HG03432 (cell line): ENCODE results near the gene ETS1.

ENCODE experiments used
- ATAC-seq: cut with Tn5 transposase; IDR thresholded peaks from one replicate; pipeline ENCODE4 v1.9.1; 2021; ENCODE audit warnings: mild to moderate bottlenecking, moderate library complexity; ENCODE audit not compliant: unreplicated experiment

The ETS1 gene

DNA sequence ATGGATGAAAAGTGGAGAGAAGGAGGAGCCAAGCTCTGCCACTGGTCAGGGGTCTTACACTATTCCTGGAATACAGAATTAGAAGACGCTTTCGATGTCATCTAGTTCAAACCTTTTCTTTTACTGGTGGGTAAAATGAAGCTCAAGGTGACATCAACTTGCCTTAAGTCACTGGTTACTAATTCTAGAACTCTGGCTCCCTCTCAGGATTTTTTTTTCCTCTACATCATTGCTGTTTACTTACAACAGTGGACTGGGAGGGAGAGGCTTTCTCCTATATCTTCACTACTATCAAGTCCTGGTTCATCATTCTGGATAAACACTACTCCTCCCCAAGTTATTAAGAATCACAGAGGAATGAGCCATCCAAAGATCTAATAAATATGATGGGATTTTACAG, 82.9 kb downstream of the ETS1 start:
- no peak for ATAC-seq

DNA sequence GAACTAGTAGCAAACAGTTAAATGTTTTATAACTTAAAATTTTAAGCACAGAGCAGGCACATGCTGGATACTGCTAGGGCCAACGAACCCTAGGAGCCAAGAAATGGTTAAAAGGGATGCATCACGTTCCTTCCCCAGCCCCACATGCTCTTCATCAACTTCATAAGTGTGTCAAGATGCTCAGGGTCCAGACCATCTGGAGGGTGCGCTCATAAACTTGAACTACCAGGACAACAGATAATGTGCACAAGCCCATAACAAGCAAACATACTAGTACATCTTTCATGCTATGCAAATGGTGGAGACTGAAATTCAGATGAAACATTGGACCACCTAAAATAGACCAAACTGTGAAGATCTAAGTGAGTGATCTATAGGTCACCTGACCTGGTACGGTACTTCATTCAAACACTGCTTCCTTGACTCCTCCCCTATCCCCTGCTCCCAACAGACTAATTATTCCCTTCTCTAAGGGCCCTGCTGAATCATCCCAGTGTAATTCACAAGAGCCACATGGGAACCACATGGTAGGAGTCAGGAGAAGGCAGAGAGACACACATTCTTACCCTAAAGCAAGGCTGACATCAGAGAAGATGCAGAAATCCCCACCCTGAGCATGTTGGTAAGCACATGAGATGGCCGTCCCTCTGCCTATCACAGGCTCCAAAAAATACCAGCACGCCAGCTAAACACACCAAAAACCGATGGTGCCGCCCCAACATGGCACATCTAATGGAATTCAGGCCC, 83.9 kb downstream of the ETS1 start:
- no peak for ATAC-seq

DNA sequence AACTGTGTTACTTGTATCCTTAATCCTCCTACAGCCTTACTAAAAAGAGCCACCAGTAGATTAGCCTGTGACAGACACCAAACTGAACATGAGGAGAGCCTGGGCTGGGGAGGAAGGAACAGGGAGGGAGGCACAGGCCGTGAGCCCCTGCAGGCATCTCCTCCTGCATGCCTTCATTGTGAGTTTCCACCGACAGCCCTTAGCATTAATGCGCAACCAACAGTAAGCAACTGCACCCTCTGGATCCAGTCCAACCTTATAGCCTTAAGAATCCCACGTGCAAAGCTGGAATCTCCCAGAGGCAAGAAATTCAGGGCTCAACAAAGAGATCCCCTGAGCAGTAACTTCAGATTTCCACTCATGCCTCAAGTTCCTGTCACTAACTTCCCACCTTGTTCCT, 84.6 kb downstream of the ETS1 start:
- ATAC-seq: no peak

DNA sequence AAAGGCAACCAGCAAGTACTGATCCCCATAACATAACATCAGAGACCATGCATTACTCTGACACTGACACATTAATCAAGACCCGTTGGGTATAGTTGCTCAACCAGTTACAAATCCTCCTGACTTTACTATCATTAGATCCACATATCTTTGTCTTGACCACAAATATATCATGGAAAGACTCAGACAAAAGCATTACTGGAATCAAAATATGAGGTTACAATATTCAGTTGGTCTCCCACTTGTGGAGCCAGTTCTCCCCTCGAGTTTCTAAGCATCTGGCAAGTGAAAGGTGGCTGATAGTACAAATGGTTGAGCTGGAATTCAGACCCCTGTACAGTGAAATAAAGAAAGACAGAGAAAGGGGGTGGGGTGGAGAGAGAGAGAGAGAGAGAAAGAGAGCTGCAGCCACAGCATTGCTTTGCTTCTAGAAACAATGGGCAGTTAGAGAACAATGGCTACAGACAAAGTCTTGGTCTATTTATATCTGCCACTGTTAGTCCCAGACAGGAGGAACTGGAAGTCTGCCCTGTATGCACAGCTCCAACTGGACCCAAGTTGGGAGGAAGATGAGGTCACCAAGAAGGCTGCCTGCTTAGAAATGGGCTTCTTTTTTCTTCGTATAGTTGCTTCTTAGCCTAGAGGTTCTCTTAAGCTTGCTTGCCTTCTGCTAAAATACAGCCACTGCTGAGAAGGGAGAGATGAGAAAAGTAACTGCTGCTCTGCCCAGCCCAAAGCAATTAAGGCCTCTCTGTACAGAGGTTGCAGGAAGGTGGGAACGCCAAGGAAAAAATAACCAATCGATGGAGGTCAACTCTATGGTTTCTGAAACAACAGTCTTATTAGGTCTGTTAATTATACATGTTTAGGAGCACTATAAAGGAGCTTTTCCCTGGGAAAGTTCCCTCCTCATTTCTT, 85.5 kb downstream of the ETS1 start:
- ATAC-seq: no peak

DNA sequence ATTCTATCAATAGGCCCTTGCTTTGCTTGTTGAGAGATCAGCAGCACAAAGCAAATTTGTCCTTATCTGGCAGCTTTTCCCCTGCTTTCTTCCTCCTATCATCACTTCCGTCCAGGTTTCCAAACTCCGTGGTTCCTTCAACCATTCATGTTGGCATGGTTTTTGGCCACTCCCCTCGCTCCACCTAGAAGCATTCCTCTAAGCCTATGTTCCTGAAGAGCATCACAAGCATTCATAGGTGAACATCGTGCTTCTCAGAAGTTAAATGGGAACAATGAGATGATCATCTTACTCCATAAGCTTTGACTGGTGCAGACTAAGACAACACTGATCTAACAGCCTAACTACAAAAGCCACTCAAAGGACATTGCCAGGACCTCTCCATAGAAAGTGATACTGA, 86.3 kb downstream of the ETS1 start:
- no peak for ATAC-seq

DNA sequence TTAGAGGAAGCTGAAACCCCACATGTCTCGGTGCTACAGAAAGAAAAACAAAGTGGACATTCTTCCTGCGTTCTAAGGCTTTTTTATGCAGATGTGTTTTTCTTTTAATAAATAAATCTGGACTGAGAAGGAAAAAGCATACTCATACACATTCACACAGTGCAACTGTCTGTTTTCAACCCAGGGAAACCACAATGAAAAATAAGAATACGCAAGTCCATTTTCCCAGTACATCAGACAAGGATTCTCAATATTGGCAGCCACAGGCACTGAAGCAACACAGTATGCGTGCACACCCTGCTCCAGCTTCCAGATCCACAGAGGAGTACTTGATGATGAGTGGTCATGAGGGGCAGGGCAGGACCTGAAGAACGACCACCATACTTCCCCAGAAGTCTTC, 86.9 kb downstream of the ETS1 start:
- ATAC-seq: no peak

DNA sequence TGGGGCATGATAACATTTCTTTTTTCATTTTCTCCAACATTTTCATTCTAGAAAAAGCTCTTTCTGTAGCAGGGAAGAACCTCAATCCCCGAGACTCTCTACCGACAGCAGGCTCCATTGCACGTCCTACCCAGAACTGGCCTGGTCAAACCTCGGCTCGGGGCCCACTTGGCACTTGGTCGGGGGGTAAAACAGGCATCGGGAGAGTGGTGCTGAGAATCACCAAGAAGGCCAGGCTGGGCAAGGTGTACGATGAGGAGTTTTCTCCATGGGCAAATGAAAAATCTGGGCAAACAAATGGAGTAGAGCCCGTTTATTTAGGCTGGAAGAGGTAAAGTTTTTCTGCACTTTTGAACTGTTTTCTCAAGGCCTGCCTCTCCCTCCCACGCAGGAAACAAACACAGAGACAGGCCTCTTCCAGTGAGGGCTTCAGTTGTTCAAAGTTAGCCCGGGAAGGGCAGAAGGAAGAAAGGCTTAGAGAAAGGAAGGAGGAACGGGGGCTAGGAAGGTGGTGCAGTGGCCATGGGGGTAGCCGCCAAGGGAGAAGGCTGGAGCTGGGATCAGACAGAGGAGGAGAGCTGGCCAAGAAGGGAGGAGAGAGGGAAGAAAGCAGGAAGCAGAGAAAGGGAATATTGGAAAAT, 87.6 kb downstream of the ETS1 start:
- no peak for ATAC-seq

DNA sequence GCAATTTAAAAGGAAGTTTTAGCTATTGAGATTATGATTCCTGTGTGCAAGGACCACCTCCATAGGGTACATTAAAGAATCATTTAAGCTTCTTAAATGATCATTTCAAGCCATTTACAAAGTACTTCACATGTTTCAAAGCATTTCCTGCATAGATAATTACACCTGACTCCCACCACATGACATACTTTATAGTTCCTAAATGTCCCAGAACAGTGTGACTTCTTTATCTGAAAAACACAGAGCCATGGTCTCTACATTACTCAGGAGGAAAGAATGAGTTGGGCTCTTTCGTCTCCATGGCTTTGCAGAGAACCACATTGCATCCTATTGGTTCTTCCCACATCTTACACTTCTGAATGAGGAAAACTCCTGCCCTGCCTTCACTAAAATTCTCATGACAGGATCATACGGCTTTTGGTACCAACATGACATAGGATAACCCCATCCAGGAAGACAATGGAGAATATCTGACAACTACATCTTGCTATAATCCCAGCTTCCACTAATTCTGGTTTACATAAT, 88.6 kb downstream of the ETS1 start:
- ATAC-seq: no peak

DNA sequence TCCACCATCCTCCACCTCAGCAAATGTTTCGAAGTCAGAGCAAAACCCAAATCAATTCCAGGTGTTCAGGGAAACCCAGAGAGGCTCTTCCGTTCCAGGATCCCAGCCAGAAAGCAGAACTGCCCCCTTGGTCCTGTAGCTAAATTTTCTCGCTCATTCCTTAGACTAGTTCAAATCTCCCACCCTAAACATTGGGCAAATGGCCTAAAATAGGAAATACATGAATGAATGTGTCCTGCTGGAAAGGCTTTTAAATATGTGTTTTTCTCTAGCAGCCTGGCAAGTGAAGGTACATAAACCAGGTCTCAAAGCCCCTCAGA, 89.6 kb downstream of the ETS1 start:
- ATAC-seq: no peak

DNA sequence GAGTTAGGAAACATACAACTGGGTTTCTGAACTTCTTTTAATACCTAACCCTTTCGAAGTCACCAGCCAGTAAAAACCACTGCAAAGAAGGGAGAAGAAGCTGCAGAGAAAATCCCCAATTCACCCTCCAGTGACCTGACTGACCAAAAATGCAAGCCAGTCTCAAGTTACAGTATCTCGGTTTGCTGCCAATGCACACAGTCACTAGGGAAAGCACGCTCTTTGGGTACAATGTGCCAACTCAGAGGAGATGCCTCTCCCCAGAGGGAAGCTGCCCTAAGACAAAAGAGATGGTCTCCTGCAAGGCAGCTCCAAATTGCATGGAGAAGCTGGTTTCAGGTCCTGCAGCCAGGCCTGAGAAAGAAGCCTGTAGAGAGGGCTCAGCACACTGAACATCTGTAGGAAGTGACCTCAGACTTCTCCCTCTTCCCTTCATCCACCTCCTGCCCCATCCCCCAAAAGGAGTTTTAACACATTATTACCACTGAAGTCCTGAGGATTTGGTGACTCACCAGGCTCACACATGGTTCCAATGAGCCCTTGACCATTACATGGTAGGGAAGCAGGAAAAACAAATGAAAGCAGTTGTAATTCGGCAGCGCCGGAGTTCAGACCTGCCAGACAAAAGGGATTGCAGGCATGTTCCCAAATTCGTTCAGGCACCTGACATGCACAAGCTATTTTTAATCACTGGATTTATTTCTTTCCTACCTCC, 90.1 kb downstream of the ETS1 start:
- peak; percentile 83 for ATAC-seq

DNA sequence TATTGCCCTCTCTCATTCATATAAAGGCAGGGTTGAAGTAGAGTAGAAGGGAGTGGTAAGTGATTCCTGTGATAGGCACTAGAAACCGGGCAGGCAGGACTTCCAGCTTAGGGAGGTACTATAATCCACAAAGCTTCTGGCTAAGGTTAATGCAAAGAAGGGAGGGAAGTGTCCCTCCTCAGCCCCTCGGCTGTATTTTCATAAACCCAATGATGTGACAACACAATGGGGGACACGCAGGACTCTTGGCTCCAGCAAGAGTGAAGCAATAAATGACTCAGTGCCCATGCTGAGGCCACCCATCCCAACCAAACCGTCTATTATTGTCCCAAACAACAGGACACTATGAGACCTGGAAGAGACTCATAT, 90.7 kb downstream of the ETS1 start:
- ATAC-seq: no peak

DNA sequence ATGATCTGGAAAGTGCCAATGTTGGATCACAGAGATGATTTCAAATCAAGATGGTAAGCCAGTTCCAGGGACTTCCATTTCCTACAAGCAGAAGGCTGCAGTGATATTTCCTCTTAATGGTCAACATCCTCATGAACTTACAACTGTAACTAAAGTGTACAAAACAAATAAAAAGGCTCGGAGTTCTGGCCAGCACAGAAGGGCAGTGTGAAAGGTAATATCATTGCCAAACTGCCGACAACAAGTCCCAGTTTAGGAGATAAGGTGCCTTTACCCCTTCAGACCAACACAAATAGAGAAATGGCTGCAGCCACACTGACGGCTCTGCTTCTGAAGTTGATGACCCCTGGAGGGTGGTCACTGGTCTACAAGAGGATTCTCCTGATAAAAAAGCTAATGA, 91.1 kb downstream of the ETS1 start:
- ATAC-seq: no peak

DNA sequence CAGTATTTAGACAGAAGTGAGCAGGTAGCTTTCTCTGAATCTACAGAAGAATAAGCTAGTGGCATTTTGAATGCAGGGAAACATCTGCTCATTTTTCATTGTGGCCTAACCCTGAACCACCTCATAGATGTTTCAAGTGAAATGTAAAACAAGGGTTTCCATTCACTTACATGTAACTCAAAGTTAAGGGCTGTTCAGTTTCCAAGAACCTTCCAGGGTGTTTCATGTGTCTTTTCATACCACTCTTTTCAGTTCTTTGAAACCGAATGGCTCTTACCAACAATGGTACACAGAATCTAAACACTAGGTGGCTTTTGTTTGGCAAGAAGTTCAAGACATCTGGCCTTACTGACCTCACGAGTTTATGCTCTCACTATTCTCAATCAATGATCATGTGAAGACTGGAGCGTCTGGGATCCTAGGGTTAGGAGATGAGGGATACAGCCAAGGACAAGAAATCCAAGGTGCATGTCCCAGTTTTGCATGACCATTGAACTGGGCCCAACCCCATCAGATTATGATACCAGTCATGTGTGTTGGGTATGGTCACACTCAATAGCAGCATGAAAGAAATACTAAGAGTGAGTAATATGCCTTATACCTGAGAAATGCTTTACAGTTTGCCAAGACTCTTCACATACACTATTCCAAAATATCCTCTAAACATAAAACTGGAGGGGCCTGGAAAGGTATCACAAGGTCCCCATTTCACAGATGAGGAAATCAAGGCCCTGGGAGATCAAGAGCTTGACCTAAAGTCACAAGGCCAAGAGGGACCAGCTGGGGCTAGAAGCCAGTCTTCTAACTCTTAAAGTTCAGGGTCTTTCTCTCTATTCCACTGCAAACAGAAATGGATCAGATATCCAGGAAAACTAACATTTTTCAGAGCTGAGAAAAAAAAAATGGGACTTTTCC, 92.7 kb downstream of the ETS1 start:
- no peak for ATAC-seq

DNA sequence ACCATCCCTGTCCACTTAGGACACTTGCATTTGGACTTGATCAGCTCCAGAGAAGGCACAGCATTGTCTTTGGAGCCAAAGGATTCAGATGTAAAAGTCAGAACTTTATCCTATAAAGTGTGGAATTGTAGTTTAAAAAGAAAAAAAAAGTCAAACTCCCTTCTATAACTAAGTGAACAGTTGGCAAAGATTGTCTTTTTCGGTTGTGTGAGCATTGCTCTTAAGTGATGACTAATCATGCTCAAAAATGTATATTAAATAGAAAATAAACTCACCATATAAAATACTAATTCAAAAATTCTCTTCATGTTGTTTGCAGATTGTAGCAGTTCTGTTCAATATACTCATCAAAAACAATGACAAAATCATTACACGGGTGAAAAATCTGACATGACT, 93.8 kb downstream of the ETS1 start:
- no peak for ATAC-seq

DNA sequence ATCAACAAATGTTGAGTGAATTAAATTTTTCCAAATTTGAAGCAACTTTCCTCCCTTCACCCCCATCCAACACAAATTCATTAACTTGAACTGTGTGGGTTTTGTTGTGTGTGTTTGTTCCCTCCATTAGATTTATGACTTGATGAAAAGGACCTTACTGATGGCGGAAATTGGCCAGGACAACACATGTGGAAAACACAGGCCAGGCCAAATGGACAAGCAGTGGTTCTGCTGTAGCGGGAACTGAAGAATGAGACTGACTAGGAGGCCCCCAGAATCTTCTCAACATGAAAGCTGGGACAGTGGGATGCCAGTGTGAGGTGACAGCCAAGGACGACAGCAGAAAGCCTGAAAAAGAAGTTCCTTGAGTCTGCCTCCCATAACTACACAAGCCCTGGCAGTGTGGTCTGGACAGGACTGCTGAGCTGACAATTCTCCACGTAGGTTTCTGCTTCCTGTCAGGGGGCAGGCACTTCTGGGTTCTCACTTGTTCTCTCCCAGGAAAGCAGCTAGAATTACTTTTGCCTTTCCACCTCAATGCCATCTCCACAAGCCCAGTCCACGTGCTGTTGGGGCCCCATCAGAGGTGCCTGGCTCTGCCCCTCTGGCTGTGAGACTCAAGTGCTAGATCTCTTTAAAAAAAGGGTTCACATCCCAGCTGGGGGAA, 94.3 kb downstream of the ETS1 start:
- ATAC-seq: no peak

DNA sequence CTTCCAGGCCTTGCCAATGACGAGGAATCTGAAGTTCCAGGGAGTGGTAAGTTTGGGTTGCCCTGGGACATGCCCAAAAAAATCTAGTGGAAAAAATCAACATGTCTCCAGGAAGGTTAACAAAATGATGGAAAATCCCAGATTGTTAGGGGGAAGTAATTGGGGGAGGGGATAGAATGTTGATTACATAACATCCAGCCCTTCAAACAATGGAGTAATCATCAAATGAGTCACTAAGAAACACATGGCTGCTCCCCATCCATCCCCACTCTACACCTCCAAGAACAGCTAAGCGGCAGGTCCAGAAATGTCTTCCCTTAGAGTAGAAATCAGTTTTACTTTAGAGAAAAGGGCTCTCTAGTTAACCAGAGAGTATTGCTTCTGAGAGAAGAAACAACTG, 94.9 kb downstream of the ETS1 start:
- no peak for ATAC-seq

DNA sequence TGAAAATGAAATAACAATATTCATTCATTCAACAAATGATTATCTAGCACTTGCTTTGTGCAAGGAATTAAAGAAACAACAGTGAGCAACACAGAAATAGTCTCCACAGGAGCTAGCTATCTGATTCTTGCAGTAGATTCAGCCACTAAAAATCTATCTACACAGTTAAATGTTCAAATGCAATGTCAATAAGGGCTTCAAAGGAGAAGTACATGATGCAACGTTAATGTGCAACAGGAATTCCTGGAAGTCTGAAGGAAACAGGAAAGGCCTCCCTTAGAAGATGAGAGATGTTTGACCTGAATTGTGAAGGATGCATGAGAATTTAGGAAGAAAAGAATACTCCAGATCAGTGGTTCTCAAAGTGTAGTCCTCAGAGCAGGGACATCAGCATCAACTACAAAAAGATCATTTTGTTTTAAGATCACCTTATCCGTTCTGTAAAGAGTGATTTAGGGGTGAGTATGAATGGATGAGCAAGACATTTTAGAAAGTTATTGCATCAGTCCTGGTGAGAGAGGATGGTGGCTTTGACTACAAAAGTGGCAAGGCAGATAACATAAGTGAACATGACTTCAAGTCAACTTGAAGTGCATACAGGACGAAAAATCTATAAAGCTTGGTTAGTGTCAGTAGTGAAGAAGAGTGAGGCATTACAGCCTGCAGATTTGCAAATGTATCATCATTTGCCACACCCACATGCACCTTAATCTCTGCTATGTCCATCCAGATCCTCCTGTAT, 96.0 kb downstream of the ETS1 start:
- ATAC-seq: no peak

DNA sequence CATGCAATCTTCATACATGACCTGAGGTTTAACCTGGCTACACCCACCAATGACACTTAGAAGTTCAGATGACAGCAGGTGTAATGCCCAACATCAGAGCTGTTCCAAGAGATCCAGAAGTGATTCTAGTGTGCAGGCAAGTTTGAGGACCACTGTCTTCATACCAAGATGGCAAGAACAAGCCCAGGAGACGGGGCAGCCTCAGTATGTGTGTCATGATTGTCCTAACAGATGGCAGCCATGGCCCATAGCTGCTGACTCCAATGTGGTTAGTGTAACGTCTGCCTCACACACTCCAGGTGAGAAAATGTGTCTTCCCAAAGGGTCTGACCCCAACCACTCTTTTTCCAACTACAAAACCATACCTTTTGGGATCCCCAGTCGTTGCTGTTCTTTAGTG, 97.3 kb downstream of the ETS1 start:
- ATAC-seq: no peak

DNA sequence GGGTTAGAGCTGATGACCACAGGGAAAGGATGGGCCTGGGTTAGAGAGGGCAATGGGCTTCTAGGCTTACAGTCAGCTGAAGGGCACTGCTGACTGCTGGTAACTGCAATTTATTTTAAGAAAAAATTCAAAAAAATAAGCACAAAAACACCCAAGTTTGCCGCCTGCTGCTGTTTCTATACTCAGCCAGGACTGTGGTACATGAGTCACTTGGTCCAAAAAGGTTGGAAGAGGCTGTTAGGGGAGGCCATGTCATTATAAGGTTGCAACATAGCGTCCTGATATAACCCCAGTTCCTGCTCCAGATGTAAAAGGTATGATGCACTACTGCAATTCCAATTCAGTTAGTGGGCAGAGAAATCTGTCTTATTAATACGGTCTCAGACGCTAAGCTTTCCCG, 98.9 kb downstream of the ETS1 start:
- no peak for ATAC-seq
